GM12875 (cell line): Measurements from ENCODE around the gene PLEKHG2.

Source experiments
- H3K4me3 ChIP-seq: one replicate; pipeline ENCODE4 v1.5.1; 2011; ENCODE audit warnings: low read depth, low read length, control low read depth
- TF ChIP-seq, protein P1 (sequence below): IDR thresholded peaks from 2 replicates; pipeline ENCODE4 v1.5.1; 2011; ENCODE audit warnings: low read depth, mild to moderate bottlenecking, control low read depth, inconsistent platforms, low read length, moderate library complexity, borderline replicate concordance; ENCODE audit not compliant: insufficient read depth

The PLEKHG2 gene

DNA sequence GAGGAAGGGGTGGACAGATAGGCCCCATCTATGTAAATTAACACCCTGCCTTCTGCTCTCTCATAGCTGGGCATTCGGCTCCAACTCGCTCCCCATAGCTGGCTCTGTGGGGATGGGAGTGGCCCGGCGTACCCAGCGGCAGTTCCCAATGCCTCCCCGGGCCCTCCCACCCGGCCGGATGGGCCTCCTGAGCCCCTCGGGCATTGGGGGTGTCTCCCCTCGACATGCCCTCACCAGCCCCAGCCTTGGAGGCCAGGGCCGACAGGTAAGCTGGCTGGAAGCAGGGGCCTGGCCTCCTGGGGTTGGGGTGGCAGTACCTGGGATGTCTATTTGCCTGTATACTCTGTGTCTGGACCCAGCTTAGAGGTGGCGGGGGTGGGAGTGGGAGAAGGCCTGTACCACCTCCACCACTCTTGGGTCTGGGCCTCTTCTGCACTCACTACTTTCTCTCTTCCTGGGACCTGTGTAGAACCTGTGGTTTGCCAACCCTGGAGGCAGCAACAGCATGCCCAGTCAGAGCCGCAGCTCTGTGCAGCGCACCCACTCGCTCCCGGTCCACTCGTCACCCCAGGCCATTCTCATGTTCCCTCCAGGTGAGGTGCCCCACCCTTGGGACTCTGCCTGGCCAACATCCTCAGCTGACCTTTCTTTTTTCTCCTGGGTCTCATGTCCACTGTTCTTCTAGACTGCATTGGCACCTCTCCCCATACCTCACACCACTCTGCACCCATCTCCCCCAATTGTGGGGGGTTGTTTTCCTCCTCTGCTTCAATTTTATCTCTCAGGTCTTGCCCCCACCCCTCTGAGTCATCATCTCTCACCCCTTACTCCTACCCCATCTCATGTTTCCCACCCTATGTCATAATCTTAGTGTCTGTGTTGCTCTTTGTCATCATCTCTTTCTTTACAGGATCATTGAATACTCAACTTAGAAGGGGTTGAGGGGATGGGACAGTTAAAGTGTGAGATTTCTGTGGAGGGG is 31.7 kb upstream of the PLEKHG2 start:
- TF ChIP-seq, protein P1, sequence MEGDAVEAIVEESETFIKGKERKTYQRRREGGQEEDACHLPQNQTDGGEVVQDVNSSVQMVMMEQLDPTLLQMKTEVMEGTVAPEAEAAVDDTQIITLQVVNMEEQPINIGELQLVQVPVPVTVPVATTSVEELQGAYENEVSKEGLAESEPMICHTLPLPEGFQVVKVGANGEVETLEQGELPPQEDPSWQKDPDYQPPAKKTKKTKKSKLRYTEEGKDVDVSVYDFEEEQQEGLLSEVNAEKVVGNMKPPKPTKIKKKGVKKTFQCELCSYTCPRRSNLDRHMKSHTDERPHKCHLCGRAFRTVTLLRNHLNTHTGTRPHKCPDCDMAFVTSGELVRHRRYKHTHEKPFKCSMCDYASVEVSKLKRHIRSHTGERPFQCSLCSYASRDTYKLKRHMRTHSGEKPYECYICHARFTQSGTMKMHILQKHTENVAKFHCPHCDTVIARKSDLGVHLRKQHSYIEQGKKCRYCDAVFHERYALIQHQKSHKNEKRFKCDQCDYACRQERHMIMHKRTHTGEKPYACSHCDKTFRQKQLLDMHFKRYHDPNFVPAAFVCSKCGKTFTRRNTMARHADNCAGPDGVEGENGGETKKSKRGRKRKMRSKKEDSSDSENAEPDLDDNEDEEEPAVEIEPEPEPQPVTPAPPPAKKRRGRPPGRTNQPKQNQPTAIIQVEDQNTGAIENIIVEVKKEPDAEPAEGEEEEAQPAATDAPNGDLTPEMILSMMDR, result no peak

DNA sequence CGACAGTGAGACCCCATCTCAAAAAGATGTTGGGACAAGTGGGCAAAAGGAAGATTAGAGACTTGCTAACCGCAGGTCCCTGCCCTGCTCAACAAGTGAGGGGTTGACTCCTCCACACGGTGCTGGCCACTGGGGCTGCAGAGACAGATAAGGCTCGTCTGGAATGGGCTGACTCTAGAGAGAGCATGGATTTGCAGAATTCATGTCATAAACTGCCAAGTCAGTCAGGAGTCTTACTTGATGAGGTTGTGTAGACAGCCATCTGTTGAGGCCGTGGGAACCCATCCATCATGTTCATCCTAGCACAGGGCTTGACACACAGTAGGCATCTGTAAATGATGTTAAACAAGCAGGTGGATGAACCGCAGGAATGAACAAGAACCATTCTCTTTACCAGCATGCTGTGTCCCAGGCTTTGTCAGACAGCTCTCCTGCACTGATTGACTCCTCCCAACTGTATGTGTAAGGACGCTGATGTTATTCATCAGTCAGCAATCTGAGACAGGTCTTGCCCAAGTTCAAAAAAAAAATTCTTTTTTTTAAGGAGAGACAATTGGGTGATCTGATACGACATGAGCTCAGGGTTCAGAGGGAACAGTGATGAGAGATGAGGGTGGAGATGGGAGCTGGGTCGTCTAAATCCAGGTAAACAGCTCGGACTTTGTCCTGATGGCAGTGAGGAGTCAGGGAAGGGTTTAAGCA is 30.4 kb upstream of the PLEKHG2 start:
- TF ChIP-seq, protein P1, result no peak
- H3K4me3 ChIP-seq, result no peak overlapping the region

More for the DNA sequence above, 31.7 kb upstream of the PLEKHG2 start:
- no peak overlapping the region for H3K4me3 ChIP-seq

DNA sequence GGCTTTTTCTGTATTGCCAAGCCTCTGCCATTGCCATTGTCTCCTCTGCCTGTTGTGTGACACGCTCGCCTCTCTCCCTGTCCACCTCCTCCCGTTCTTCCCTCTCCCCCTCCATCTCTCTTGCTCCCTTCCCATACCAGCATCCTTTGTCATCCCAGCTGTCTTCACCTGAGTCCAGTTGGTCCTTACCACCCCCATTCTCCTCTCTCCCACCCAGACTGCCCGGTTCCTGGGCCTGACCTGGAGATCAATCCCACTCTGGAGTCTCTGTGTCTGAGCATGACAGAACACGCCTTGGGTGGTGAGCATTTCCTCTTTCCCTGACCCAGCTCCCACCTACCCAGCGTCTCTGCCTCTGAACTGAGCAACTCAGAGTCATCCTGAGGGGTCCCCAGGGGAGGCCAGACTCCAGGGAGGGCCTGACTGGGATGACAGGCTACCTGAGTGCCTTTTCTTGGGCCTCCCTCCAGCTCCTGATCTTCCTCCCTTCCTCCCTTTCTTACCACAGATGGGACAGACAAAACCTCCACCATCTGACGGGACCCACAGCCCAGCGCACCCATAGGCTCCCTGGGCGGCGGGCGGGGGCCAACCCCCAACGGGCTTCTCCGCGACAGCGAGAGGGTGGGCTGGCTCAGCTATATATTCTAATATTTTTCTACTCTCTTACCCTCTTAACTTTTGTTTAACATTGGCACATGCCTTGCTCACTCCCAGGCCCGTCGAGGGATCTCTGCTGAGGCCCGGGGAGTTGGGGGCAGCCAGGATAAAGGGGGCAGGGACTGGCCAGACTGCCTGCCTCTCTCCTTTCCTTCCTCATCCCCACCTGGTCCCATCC is 29.3 kb upstream of the PLEKHG2 start:
- TF ChIP-seq, protein P1, result no peak
- H3K4me3 ChIP-seq, result no peak overlapping the region

DNA sequence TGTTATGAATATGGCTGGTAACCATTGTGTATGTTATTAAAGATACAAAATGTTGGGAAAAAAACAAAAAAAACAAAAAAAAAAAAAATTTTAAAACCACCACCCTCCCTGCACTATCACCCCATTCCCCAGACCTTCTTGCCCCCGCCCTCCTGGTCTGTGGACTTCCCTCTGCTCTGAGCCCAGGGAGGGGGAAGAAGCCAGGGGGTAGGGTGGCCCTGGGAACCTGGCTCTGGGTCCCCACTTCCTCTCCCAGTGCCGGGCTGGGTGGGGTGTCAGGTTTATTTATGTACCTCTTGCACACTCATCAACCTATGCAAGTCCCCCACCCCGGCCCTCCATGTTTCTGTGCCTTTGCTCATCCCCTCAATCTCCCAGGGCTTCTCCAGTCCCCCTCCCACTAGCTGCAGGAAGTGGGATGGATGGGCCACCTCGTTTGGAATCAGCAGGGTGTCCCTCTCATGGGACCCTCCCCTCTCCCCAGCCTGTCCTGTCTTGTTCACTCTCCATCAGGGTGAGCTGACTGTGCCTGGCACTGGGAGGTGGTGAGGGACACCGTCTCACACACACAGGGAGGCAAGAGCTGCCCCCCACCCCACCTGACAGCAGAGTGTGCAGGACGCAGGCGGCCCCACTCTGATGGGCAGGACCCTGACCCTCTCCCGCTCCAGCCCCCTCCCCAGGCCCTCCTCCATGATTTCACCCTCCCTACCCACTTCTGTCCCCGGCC is 27.5 kb upstream of the PLEKHG2 start:
- TF ChIP-seq, protein P1, result no peak
- no peak overlapping the region for H3K4me3 ChIP-seq

DNA sequence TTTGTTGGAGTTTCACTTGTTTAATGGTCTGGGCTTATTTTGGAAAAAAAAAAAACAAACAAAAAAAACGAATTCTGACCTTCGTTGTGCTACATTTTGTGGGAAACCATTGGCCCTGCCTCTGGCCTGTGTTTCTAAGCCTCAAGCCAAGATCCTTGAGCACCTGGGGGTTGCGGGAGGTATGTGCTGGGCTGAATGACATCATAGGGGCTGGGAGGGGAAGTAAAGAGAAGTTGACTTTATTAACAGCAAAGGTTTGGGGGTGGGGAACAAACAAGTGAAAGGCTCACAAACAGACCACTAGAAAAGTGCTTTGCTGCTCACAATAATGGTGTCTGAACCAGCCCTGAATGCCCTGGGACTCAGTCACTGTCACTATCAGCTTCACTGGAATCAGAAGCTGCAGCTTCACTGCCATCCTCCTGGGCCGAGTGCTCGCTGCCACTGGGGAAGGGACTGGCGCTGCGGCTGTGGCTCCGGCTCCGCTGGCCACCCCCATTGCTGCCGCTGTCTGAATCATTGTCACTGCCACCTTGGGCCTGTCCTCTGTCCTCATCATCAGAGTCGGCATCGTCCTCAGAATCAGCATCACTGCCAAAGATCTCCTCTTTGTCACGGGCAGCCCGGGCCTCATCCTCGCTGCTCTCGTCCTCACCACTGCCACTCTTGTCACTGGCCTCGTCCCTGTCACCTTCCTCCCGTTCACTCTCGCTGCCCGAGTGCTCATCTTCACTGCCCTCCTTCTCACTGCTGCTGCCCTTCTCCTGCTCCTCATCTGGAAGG is 26.6 kb upstream of the PLEKHG2 start:
- no peak overlapping the region for H3K4me3 ChIP-seq
- TF ChIP-seq, protein P1, result no peak
